ENCODE results near the gene GALE.
"Not testable (repeated sequence)": the region's sequence is repeated elsewhere in the genome, so short reads cannot be mapped to it uniquely, and the experiment has no call there.

GALE gene

GRCh38 chr1:23791516-23792047 lies 9.0 kb downstream of the GALE start:
- DNase-seq: peak; percentile 56

- DNase-seq: peak; percentile 94
Measured at GRCh38 chr1:23790696-23791515, 9.6 kb downstream of the GALE start, which contains the start of gene LYPLA2. Gene LYPLA2 (plus strand): TSS chr1:23791145. CDS start chr1:23792683, 1,538 bp downstream.

DNA sequence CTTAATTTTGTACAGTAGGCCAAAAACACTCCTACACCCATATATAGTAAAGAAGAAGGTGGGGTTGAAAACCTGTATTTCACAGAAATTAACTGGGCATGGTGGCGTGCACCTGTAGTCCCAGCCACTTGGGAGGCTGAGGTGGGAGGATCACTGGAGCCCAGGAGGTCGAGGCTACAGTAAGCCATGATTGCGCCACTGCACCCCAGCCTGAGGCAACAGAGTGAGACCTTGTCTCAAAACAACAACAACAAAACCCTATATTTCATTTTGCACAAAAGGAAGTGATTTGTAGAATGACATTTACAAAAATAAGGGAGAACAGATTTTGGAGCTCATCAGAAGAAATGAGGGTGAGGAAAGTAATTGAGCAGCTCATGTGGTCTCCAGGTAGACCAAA lies 11.9 kb downstream of the GALE start:
- DNase-seq: no peak

DNA sequence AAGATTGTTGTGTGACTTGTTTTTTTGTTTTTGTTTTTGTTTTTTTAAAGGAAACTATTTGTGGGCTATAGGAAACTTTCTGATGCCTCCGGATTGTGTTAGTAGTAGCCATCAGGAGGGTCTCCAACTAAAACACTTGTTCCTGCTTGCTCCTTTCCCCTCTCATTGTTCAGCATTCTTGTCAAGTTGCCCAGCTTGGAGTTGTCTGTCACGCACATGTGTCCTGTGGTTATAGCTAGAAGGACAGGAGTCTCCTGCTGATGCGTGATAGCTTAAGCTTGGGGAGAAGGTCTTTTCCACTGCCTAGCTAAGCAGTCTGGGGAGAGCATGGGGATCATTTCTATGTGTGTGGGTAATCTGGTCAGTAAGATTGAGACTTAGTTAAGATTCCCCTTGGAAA lies 12.9 kb downstream of the GALE start:
- DNase-seq: no peak

GRCh38 chr1:23784846-23785245 lies 15.7 kb downstream of the GALE start:
- DNase-seq: no peak

DNA sequence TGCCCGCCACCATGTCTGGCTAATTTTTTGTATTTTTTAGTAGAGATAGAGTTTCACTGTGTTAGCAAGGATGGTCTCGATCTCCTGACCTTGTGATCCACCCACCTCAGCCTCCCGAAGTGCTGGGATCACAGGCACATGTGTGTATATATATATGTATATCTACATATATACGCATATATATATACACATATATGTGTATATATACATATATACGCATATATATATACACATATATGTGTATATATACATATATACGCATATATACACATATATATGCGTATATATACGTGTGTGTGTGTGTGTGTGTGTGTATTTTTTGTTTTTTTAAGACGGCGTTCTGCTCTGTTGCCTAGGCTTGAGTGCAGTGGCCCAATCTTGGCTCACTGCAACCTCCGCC lies 17.4 kb downstream of the GALE start:
- DNase-seq: not testable (repeated sequence)

GRCh38 chr1:23779826-23780371 lies 20.7 kb downstream of the GALE start:
- DNase-seq: no peak

DNA sequence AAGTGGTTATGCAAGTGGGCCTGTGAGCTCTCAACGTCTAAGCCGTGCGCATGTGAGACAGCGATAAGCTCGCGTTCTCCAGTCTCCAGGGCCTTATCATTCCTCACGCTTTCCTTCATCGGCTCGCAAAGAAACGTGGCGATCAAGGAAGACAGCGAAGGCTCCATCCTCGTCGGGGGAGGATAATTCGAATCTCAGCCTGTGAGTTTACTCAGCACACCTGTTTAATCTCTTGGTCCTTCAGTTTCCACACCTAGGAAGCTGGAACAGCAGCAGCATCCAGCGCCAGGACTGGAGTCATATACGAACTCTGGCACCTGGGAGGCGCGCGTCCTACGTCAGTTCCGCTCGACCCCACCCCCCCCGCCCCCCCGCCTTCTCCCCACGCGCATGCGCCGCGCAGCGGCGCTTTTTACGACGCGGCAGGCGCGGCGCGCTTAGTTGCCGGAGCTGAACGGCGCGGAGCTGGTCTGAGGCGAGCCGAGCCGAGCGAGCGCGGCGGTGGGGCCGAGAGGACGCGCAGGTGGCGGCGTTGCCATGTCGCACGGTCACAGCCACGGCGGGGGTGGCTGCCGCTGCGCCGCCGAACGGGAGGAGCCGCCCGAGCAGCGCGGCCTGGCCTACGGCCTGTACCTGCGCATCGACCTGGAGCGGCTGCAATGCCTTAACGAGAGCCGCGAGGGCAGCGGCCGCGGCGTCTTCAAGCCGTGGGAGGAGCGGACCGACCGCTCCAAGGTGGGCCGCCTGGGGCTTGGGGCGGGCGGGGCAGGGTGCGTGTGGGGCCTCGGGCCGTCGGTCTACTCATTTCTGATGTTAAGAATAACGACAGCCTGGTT lies 22.4 kb downstream of the GALE start, which contains the start of gene PITHD1:
PITHD1 (plus strand) TSS at position 440 of the 836 bp plus-strand sequence; CDS start at position 538, 98 bp downstream.
- DNase-seq: peak; percentile 84

DNA sequence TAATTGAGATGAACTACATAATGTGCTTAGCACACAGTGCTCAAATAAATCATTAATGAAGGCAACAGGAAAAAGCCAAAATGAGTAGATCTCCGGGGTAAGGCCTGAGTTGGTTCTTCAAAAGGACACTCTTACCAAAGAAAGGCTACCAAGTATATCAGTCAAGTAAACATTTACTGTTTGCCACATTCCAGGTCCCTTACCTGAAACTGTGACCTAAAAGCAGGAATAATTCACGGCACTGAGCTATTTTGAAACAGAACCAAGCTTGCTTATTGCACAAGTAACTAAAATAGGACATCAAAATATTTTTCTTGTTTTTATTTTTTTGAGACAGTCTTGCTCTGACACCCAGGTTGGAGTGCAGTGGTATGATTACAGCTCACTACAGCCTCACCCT lies 24.3 kb downstream of the GALE start:
- no peak for DNase-seq

DNA sequence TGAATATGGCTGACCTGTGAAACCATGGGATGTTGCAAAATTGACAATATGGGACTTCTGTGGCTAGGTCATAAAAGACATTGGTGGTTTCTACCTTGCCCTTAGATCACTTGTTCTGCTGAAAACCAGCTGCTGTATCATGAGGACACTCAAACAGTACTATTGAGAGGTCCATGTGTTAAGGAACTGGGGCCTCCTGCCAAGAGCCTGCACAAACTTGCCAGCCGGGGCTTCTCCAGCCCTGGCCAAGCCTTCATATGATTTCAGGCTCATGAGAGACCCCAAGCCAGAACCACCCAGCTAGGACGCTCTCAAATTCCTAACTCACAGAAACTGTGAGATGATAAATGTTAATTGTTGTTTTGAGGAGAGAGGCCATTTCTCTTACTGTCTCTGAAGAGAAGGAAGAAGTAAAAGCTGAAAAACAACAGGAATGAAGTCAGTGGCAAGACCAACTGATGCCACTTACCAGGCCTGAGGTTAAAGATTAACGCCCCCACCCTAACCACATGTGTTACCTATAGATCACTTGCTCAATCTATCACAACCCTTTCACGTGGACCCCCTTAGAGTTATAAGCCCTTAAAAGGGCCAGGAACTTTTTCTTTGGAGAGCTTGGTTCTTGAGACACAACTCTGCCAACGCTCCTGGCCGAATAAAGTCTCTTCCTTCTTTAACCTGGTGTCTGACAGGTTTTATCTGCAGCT lies 26.2 kb downstream of the GALE start:
- no peak for DNase-seq

DNA sequence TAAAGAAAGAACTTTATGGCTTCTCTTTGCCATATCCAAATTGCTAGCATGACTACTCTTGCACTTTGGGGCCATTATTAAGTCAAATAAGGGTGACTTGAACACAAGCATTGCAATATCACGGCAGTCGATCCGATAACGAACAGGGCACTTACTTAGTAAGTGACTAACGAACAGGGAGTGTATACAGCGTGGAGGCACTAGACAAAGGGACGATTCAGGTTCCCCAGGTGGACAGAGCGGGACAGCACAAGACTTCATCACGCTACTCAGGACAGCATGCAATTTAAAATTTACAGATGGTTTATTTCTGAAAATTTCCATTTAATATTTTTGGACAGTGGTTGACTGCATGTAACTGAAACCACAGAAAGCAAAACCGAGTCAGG lies 27.7 kb downstream of the GALE start:
- no peak for DNase-seq

GRCh38 chr1:23772049-23772853 lies 28.3 kb downstream of the GALE start:
- DNase-seq: peak; percentile 94

GRCh38 chr1:23768733-23769132 lies 31.8 kb downstream of the GALE start:
- DNase-seq: no peak

DNA sequence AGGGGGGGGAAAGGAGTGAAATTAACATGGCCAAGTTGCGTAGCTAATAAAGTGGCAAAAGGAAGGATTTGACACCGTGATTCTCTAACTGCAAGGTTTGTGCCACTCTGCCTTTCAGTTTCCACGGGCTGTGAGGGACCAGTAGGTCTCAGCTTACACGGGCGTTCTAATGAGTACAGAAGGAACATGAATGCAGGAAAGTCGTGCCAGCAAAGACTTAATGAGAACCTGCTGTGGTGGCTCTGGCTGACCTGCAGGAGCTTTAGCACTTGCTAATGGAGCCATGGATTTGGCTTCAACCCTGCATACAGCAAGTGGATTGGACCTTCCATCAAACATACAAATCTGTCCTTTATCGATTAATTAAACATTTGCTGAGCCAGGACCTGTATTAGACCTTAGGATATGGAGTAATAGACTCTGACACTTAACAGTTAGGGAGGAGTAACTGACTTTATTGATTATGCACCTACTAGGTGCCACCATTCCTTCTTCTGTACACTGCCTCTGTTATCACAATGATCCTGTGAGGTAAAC lies 37.4 kb downstream of the GALE start:
- DNase-seq: no peak

- DNase-seq: no peak
Measured at GRCh38 chr1:23759277-23759676, 41.3 kb downstream of the GALE start.

- DNase-seq: no peak
Measured at GRCh38 chr1:23757812-23758211, 42.7 kb downstream of the GALE start.

GRCh38 chr1:23756676-23757075 lies 43.9 kb downstream of the GALE start:
- no peak for DNase-seq

GRCh38 chr1:23752909-23753308 lies 47.6 kb downstream of the GALE start:
- no peak for DNase-seq

- no peak for DNase-seq
Measured at GRCh38 chr1:23751815-23752200, 48.7 kb downstream of the GALE start.

- peak; percentile 51 for DNase-seq
Measured at GRCh38 chr1:23751050-23751814, 49.3 kb downstream of the GALE start.

GRCh38 chr1:23748016-23748415 lies 52.5 kb downstream of the GALE start:
- DNase-seq: no peak

All from stimulated activated CD8-positive, alpha-beta memory T cell treated with anti-CD3 and anti-CD28 coated beads, Interleukin-4, amount 100 ng/mL, for 48 hours (primary cell).